DOHH2 (cell line): Measurements from ENCODE around the gene TRAPPC5.

Experiments used
- H3F3A ChIP-seq: fragments of 200-600 bp; sonication (generic), shearing (Covaris generic); 2 replicates; pipeline ENCODE4 v1.6.0; 2016; ENCODE audit warnings: antibody characterized with exemption, mild to moderate bottlenecking; ENCODE audit not compliant: control insufficient read depth, insufficient read depth
- H3K27ac ChIP-seq: fragments of 200-600 bp; sonication (generic); 2 replicates; pipeline ENCODE4 v1.5.1; 2014; ENCODE audit warnings: low read depth, mild to moderate bottlenecking, low read length, moderate library complexity
- H3K27me3 ChIP-seq: fragments of 200-600 bp; sonication (generic); 2 replicates; pipeline ENCODE4 v1.6.1; 2014; ENCODE audit warnings: mild to moderate bottlenecking, low read length, mixed read lengths; ENCODE audit not compliant: control insufficient read depth
- H3K36me3 ChIP-seq: fragments of 200-600 bp; sonication (generic); 2 replicates; pipeline ENCODE4 v1.6.1; 2014; ENCODE audit warnings: mild to moderate bottlenecking, low read length, moderate library complexity, mixed read lengths; ENCODE audit not compliant: control insufficient read depth
- H3K4me1 ChIP-seq: fragments of 200-600 bp; sonication (generic); 2 replicates; pipeline ENCODE4 v1.6.1; 2014; ENCODE audit warnings: mild to moderate bottlenecking, low read length, mixed read lengths; ENCODE audit not compliant: control insufficient read depth
- H3K4me2 ChIP-seq: fragments of 200-600 bp; sonication (generic); 2 replicates; pipeline ENCODE4 v1.6.0; 2014; ENCODE audit warnings: mild to moderate bottlenecking, low read length, moderate library complexity
- H3K4me3 ChIP-seq: fragments of 200-600 bp; sonication (generic); 2 replicates; pipeline ENCODE4 v1.5.1; 2014; ENCODE audit warnings: mild to moderate bottlenecking, low read length, mixed read lengths
- H3K79me2 ChIP-seq: fragments of 200-600 bp; sonication (generic); 2 replicates; pipeline ENCODE4 v1.6.1; 2014; ENCODE audit warnings: mild to moderate bottlenecking, low read length, mixed read lengths; ENCODE audit not compliant: control insufficient read depth
- H3K9me2 ChIP-seq: fragments of 200-600 bp; sonication (generic); replicated peaks from 2 replicates; pipeline ENCODE4 v1.6.1; 2014; ENCODE audit warnings: mild to moderate bottlenecking, low read length, mixed read lengths; ENCODE audit not compliant: control insufficient read depth
- H3K9me3 ChIP-seq: fragments of 200-600 bp; sonication (generic); 2 replicates; pipeline ENCODE4 v1.6.1; 2014; ENCODE audit warnings: antibody characterized with exemption, low read length, mixed read lengths; ENCODE audit not compliant: control insufficient read depth, insufficient read depth
- H4K20me1 ChIP-seq: fragments of 200-600 bp; sonication (generic); 2 replicates; pipeline ENCODE4 v1.6.0; 2014; ENCODE audit warnings: low read depth, mild to moderate bottlenecking, antibody characterized with exemption, low read length, moderate library complexity; ENCODE audit not compliant: control insufficient read depth, insufficient read depth
- EZH2phosphoT487 ChIP-seq: fragments of 200-600 bp; sonication (generic); IDR thresholded peaks from 2 replicates; pipeline ENCODE4 v1.6.1; 2017; ENCODE audit warnings: borderline replicate concordance, mild to moderate bottlenecking, antibody characterized with exemption, low read length, moderate library complexity, mixed read lengths
- TF ChIP-seq, protein P1 (sequence below): fragments of 200-600 bp; sonication (generic); IDR thresholded peaks from one replicate; pipeline ENCODE4 v1.5.1; 2014; ENCODE audit warnings: antibody characterized with exemption, mild to moderate bottlenecking, low read depth, low read length; ENCODE audit not compliant: poor library complexity, severe bottlenecking

TRAPPC5 gene

DNA sequence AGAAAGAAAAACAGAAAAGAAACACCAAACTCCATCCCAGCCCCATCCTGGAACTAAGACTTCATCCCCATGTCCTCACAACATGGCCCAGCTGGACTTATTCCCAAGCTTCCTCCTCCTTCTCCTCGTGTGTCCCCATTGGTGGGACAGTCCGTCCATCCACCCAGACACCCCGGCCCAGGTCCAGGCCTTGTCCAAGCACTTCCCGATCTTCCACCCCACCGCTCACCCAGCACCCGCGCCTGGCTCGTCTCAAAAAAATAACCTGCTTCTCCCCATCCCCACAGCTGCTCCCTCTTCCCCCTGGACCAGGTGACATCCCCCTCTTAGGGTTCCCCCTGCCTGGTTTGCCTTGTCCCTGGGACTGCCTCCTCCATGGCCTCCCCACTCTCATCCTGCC is 22.7 kb downstream of the TRAPPC5 start:
- Histone ChIP-seq H3K9me3 (no peaks in the 10 kb centered on the region), H3K4me1 (peaks cover 40% of the 10 kb centered on the region)
- TF ChIP-seq EZH2phosphoT487 = no peak
- TF ChIP-seq, protein P1, sequence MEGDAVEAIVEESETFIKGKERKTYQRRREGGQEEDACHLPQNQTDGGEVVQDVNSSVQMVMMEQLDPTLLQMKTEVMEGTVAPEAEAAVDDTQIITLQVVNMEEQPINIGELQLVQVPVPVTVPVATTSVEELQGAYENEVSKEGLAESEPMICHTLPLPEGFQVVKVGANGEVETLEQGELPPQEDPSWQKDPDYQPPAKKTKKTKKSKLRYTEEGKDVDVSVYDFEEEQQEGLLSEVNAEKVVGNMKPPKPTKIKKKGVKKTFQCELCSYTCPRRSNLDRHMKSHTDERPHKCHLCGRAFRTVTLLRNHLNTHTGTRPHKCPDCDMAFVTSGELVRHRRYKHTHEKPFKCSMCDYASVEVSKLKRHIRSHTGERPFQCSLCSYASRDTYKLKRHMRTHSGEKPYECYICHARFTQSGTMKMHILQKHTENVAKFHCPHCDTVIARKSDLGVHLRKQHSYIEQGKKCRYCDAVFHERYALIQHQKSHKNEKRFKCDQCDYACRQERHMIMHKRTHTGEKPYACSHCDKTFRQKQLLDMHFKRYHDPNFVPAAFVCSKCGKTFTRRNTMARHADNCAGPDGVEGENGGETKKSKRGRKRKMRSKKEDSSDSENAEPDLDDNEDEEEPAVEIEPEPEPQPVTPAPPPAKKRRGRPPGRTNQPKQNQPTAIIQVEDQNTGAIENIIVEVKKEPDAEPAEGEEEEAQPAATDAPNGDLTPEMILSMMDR = no peak

DNA sequence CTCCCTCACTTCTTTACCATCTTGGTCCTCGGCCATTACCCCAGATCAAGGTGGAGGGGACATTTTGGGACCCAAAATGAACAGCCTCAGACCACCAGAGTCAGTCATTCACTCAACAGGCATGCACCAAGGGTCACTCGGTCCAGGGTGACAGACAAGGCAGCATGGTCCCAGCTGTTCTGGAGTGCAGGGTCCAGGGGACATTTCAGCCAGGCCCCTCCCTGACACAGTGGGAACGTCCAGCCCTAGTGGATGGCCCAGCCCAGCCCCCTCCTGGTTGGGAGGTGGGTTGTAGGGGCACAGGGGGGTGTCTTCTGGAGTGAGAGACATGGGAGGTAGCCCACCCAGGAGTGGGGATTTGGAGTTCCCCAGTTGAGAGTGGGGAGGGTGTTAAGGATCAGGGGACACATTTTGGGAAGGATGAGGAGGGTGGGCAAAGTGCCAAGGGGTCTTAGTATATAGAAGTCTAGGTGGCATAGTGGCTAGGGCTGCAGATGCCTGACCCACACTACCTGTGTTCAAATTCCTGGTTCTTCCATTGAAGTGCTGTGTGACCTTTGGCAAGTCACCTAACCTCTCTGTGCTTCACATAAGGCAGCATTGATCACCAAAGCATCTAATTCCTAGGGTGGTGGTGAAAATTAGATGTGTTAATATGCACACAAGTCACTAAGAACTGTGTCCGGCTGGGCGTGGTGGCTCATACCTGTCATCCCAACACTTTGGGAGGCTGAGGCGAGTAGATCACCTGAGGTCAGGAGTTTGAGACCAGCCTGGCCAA is 23.8 kb downstream of the TRAPPC5 start:
- Histone ChIP-seq H3K9me2 (no peaks in the 10 kb centered on the region), H3K36me3 (no peaks in the 10 kb centered on the region), H3K4me2 (no peak overlapping the region), H3K27ac (no peak overlapping the region), H3K79me2 (no peaks in the 10 kb centered on the region), H3K27me3 (peaks cover 72% of the 10 kb centered on the region), H3F3A (peaks cover 7% of the 10 kb centered on the region; the same call in 1 of the 2 replicates), H3K9me3 (no peaks in the 10 kb centered on the region), H4K20me1 (peaks cover 4% of the 10 kb centered on the region; the same call in 1 of the 2 replicates), H3K4me3 (no peak overlapping the region), H3K4me1 (peaks cover 36% of the 10 kb centered on the region)
- TF ChIP-seq, protein P1 = no peak
- TF ChIP-seq EZH2phosphoT487 = no peak

More for the DNA sequence above, 22.7 kb downstream of the TRAPPC5 start:
- H3K36me3 ChIP-seq = no peaks in the 10 kb centered on the region
- peaks cover 7% of the 10 kb centered on the region; the same call in 1 of the 2 replicates for H3F3A ChIP-seq
- peaks cover 77% of the 10 kb centered on the region for H3K27me3 ChIP-seq
- no peak overlapping the region for H3K27ac ChIP-seq
- H3K79me2 ChIP-seq = no peaks in the 10 kb centered on the region
- H3K9me2 ChIP-seq = no peaks in the 10 kb centered on the region
- H4K20me1 ChIP-seq = peaks cover 4% of the 10 kb centered on the region; the same call in 1 of the 2 replicates
- no peak overlapping the region for H3K4me3 ChIP-seq
- H3K4me2 ChIP-seq = no peak overlapping the region

DNA sequence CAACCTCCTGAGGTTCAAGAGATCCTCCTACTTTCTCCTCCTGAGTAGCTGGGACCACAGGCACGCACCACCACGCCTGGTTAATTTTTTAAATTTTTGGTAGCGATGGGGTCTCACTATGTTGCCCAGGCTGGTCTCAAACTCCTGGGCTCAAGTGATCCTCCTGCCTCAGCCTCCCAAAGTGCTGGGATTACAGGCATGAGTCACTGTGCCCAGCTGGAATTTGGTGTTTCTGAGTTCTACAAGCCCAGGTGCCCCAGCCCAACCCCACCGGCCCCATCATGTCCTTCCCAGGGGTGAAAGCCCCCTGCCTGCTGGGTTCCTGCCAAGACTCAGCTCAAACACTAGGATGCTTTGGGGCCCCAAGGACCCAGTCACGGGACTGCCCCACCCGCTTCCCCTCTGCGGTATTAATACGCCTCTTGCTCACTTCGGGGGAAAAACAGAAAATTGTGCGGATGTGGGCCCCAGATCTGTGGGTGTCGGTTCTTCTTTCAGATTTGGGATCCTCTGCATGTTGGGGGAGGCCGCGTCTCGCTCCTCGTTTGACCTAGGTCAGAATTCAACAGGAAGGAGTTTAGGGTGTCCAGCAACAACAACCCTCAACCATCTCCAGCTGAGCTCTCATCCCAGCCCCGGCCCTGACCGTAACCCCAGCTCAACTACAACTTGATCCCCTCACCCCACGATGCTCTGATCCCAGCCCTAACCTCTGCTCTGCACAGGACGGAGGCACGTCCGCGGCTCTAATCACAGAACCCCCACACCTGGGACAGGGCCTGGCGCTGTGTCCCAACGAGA is 25.0 kb downstream of the TRAPPC5 start:
- no peaks in the 10 kb centered on the region for H3K79me2 ChIP-seq
- peak overlapping the region; percentile 32 for H3K4me3 ChIP-seq
- H3F3A ChIP-seq = peaks cover 4% of the 10 kb centered on the region; the same call in 1 of the 2 replicates
- H3K9me2 ChIP-seq = no peaks in the 10 kb centered on the region
- H4K20me1 ChIP-seq = peaks cover 4% of the 10 kb centered on the region; the same call in 1 of the 2 replicates
- H3K27me3 ChIP-seq = peaks cover 74% of the 10 kb centered on the region
- H3K9me3 ChIP-seq = no peaks in the 10 kb centered on the region
- H3K27ac ChIP-seq = no peak overlapping the region
- no peaks in the 10 kb centered on the region for H3K36me3 ChIP-seq
- no peak for TF ChIP-seq EZH2phosphoT487
- TF ChIP-seq, protein P1 = no peak
- peaks cover 29% of the 10 kb centered on the region for H3K4me1 ChIP-seq
- peak overlapping the region; percentile 46 for H3K4me2 ChIP-seq
